AG09309 (cell line): ENCODE results near the gene RAB6A.

ENCODE experiments used
- DNase-seq: peaks from one replicate; pipeline ENCODE4 v3.0.0-alpha.2; 2010; ENCODE audit warnings: low read depth
- H3K4me3 ChIP-seq: 2 replicates; pipeline ENCODE4 v1.5.1; 2011; ENCODE audit warnings: mild to moderate bottlenecking, low read depth, low read length, moderate library complexity; ENCODE audit not compliant: control insufficient read depth
- CTCF ChIP-seq: IDR thresholded peaks from 2 replicates; pipeline ENCODE4 v1.5.1; 2011; ENCODE audit warnings: mild to moderate bottlenecking, low read depth, low read length, inconsistent platforms; ENCODE audit not compliant: insufficient read depth, control insufficient read depth; ENCODE audit errors: missing control alignments

The RAB6A gene

GRCh38 chr11:73651252-73651651 is 109.6 kb downstream of the RAB6A start:
- no peak for DNase-seq
- no peak for TF ChIP-seq CTCF
- no peak overlapping the region for H3K4me3 ChIP-seq

- no peak for TF ChIP-seq CTCF
- H3K4me3 ChIP-seq: no peak overlapping the region
- DNase-seq: no peak
These were observed 110.5 kb downstream of the RAB6A start for GRCh38 chr11:73650400-73650799.

GRCh38 chr11:73649206-73649605 is 111.7 kb downstream of the RAB6A start:
- TF ChIP-seq CTCF: no peak
- H3K4me3 ChIP-seq: no peak overlapping the region
- DNase-seq: no peak

GRCh38 chr11:73648571-73649046 is 112.3 kb downstream of the RAB6A start:
- TF ChIP-seq CTCF: no peak
- no peak overlapping the region for H3K4me3 ChIP-seq
- DNase-seq: no peak

GRCh38 chr11:73648121-73648520 is 112.8 kb downstream of the RAB6A start:
- no peak for DNase-seq
- TF ChIP-seq CTCF: no peak
- no peak overlapping the region for H3K4me3 ChIP-seq

- no peak for TF ChIP-seq CTCF
- no peak overlapping the region; the same call in 1 of the 2 replicates for H3K4me3 ChIP-seq
- DNase-seq: no peak
These were observed 113.3 kb downstream of the RAB6A start for GRCh38 chr11:73647459-73648100.
